Dedifferentiated amniotic fluid mesenchymal stem cell (primary cell): ENCODE results near the gene TBC1D25.

ENCODE experiments used
- DNase-seq: peaks from one replicate; pipeline ENCODE4 v3.0.0-alpha.2; 2016; ENCODE audit errors: extremely low spot score

The TBC1D25 gene

DNA sequence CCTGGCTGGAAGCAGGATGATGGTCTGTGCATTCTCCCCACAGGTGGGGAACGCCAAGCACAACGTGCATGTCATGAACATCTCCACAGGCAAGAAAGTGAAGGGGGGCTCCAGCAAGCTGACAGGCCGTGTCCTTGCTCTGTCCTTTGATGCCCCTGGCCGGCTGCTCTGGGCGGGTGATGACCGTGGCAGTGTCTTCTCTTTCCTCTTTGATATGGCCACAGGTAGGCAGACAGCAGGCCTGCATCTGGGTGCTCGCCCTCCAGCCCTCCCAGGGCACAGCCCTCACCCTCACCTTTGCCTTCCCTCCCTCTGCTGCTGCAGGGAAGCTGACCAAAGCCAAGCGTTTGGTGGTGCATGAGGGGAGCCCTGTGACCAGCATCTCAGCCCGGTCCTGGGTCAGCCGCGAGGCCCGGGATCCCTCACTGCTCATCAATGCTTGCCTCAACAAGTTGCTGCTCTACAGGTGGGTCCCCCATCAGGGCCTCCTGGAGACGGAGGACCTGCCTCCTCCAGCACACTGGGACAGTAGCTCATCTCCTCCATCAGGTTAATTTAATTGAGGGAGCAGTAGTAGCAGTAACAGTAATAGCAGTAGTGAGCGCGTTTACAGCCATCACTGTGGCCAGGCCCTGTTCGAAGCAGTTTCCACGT is 62.4 kb downstream of the TBC1D25 start:
- no peak for DNase-seq

DNA sequence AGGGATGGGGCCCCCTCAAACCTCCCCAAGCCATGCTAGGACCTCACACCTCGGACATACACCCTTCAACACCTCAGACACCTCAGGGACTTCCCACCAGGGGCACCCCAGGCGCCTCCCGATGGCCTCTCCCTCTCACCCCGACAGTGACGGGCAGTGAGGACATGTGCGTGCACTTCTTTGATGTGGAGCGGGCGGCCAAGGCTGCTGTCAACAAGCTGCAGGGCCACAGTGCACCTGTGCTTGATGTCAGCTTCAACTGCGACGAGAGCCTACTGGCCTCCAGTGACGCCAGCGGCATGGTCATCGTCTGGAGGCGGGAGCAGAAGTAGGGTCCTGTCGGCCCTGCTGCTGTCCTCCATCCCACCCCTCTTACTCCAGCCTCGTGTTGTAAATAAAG is 65.2 kb downstream of the TBC1D25 start:
- no peak for DNase-seq

DNA sequence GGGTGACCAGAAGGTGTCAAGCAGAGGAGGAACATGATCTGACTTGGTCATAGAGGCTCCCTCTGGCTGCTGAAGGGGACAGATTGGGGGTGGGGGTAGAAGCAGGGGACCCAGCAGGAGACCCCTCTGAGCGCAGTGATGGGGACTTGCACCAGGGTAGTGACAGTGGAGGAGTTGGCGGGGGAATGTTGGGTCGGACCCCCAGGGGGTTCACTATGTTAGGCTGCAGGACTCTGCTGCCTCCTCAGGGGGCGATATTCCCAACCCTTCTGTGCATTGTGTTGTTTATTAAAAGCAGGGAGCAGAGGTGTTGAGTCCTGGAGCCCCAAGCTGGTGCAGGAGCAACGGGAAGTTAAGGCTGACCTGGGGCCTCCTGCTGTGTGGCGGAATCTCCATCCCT is 66.6 kb downstream of the TBC1D25 start:
- no peak for DNase-seq

DNA sequence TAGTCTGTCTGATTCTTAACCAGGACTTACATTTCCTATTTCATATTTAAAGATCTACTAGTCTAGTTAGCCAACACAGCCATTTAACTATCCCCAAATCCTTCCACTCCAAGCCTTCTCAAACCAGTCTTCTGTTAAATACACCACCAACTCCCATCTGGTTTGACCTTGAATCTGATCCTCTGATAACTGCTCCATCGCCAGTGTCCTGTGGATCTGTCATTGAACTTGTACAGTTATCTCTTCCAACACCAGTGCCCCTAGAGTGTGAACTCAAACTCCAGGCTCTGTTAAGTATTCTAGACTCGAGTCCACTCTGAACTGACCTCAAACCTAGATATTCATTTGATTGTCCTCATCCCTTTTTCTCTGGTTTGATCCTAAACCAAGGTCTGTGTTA is 72.2 kb downstream of the TBC1D25 start:
- DNase-seq = no peak
